GM13976 (cell line): ENCODE data around the gene TEDDM1.

Source experiments
- DNase-seq: peaks from one replicate; pipeline ENCODE4 v3.0.0; 2012; ENCODE audit warnings: low spot score
- CTCF ChIP-seq: IDR thresholded peaks from 2 replicates; pipeline ENCODE4 v1.5.1; 2012; ENCODE audit warnings: borderline replicate concordance, mild to moderate bottlenecking; ENCODE audit not compliant: insufficient read depth; ENCODE audit errors: extremely low read depth, missing control alignments, control extremely low read depth
- in situ Hi-C: fragments of 300-500 bp; cut with MboI; formaldehyde crosslinking; loops from one replicate; pipeline ENCODE4 v1.12.0; 2022; ENCODE audit warnings: low sequenced_read_pairs, mixed read lengths, inconsistent platforms; ENCODE audit not compliant: unreplicated experiment

TEDDM1 gene

DNA sequence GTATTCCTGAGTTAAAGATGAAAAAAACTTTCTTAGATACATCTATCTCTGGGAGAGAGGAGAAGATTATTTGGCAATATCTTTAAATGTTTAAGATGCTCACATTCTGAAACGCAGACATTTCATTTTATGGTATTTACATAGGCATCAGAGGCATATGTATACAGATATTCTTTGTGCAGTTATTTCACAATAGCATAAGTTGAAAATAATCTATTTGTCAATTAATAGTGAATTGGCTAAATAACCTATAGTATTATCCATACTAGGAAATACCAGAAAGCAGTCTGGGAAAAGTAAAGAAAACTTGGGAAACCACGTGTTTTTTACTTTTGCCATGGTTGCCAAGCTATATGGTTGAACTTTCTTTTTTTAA is 44.8 kb downstream of the TEDDM1 start:
- no peak for TF ChIP-seq CTCF

DNA sequence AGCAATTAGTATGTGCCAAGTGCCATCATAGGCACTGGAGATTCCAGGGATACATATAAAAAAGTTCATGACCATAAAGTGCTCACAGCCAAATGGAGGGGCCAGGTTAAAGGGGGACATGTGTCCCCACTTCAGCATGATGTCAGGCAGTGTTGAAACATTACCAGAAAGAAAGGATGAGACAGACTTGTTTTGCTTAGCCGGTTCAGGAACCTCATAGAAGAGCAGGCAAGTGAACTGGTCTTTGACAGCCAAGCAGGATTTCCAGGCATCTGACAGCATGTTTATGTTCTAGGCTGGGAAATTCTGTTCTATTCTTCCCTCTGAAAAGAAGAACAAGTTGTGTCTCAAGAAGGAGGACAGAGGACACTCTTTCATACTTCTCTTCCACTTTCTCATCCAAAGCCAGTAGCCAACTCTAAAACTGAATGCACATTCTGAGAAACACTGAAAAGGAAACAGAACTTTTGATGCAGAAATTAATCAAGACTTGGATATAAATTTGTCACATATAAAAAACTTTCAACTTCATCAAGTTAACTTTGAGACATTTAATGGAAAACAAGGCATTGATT is 48.6 kb downstream of the TEDDM1 start:
- no peak for TF ChIP-seq CTCF
- in situ Hi-C loops: no loop called here
- no peak for DNase-seq

More for the DNA sequence above, 44.8 kb downstream of the TEDDM1 start:
- in situ Hi-C loops: no loop called here
- no peak for DNase-seq

GRCh38 chr1:182350839-182351238 is 49.6 kb downstream of the TEDDM1 start:
- in situ Hi-C loops: no loop called here

GRCh38 chr1:182348961-182349747 is 51.3 kb downstream of the TEDDM1 start:
- in situ Hi-C loops: no loop called here
- no peak for DNase-seq
- no peak for TF ChIP-seq CTCF

More at GRCh38 chr1:182350839-182351238, 49.6 kb downstream of the TEDDM1 start:
- no peak for TF ChIP-seq CTCF
- no peak for DNase-seq
